ENCODE measurements around the gene TNFAIP8L3.

The TNFAIP8L3 gene

DNA sequence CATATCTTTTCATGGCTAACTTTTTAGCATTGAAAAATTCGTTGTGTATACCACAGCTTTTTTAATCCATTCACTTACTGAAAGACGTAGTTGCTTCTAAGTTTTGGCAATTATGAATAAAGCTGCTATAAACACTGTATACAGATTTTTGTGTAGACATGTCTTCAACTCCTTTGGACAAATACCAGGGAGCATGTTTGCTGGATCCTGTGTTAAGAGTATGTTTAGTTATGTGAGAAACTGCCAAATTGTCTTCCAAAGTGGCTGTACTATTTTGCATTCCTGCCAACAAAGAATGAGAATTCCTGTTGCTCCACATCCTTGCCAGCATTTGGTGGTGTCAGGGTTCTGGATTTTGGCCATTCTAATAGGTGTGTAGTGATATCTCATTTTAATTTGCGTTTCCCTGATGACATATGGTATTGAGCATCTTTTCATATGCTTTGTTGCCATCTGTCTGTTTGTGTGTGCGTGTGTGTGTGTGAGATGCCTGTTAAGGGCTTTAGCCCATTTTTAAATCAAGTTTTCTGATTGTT lies 87.5 kb downstream of the TNFAIP8L3 start:
- no peak for DNase-seq (ENCODE audit: low read depth in 1 of 2, low spot score in 1 of 2)
